NCI-H510A treated with DMSO at 0.1 percent for 48 hours (cell line): ENCODE results near the gene COX7A1.
"Not testable (repeated sequence)": the region's sequence is repeated elsewhere in the genome, so short reads cannot be mapped to it uniquely, and the experiment has no call there.

Experiments used
- DNase-seq: peaks from one replicate; lab custom pipeline; 2025; lab: John Stamatoyannopoulos, UW

COX7A1 gene

GRCh38 chr19:36152352-36153091 is at the start of gene COX7A1:
COX7A1 (minus strand) TSS chr19:36152447; CDS start chr19:36152407, 40 bp downstream.
- no peak for DNase-seq

DNA sequence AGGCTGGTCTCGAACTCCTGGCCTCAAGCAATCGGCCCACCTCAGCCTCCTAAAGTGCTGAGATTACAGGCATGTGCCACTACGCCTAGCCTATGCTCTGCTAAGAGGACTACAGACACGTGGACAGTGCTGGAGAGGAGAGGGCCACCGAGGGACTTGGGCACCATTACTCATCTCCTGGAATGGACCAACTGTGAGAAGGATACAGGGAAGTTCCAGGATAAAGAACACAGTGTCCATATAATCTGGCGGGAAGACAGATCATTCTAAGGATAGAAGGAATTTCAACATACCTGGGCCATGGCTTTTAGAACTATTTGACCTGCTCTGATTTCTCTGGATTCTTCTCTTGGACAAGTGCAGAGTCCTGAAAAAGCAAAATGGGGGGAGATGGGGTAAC is 49.4 kb upstream of the COX7A1 start:
- no peak for DNase-seq

- DNase-seq = no peak
Measured at GRCh38 chr19:36198119-36198518, 45.9 kb upstream of the COX7A1 start.

DNA sequence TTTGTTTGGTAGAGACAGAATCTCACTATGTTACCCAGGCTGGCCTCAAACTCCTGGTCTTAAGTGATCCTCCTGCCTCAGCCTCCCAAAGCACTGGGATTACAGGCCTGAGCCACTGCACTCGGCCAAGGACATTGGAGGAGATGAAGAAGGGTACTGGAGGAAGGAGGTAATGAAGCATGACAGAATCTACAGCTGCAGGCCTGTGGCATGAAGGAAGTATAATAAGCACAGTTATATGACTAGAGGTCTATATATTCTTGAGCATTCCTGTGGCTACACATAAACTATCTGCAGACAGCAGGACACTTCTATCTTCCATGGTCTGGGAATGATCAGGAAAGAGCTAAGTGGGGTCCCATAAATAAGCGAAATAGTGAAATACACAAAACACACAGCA is 44.0 kb upstream of the COX7A1 start:
- DNase-seq = no peak

GRCh38 chr19:36186722-36187121 is 34.5 kb upstream of the COX7A1 start:
- DNase-seq = not testable (repeated sequence)

DNA sequence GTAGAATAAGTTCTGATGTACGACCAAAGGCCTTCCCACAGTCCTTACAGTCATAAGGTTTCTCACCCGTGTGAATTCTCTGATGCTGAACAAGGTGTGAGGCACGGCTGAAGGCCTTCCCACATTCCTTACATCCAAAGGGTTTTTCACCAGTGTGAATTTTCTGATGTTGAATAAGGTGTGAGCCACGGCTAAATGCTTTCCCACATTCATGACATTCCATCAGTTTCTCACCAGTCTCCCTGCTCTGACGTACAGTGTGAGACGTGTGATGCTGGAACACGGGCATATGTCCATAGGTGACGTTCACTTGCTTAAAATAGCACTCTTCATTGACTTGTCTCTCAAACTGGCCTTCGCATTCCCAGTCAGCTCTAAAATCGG is 31.0 kb upstream of the COX7A1 start:
- no peak for DNase-seq

DNA sequence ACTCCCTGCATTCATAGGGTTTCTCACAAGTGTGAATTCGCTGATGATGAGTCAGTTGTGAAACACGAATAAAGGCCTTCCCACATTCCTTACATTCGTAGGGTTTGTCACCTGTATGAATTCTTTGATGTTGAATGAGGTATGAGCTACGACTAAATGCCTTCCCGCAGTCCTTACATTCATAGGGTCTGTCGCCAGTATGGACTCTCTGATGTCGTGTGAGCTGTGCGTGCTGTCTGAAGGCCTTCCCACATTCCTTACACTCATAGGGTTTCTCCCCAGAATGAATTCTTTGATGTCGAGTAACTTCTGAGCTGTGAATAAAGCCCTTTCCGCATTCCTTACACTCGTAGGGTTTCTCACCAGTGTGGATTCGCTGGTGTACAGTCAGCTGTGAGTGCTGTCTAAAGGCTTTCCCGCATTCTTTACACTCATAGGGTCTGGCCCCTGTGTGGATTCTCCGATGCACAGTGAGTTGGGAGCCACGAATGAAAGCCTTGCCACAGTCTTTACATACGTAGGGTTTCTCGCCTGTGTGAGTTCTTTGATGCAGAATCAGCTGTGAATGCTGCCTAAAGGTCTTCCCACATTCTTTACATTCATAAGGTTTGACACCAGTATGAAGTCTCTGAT is 30.5 kb upstream of the COX7A1 start:
- DNase-seq = no peak

DNA sequence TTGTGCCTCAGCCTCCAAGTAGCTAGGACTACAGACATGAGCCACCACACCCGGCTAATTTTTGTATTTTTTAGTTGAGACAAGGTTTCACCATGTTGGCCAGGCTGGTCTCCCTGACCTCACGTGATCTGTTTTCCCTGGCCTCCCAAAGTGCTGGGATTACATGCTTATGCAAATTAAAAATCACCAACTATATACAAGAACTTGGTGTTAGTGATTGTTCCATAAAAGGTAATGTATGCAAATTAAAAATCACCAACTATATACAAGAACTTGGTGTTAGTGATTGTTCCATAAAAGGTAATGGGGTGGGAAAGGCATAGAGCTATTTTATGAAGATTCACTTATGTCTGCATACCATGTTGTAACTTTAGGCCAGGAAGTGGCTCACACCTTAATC is 26.8 kb upstream of the COX7A1 start:
- DNase-seq = not testable (repeated sequence)

DNA sequence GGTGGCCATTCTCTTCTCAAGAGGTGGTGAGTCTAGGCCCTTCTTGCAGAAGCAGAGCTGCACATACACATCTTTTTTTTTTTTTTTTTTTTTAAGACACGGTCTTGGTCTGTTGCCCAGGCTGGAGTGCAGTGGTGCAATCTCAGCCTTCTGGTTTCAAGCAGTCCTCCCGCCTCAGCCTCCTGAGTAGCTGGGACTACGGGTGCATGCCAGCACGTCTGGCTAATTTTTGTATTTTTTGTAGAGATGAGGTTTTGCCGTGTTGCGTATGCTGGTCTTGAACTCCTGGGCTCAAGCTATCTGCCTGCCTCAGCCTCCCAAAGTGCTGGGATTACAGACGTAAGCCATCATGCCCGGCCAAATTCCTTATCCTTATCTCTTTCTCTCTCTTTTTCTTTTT is 21.6 kb upstream of the COX7A1 start:
- DNase-seq = not testable (repeated sequence)

DNA sequence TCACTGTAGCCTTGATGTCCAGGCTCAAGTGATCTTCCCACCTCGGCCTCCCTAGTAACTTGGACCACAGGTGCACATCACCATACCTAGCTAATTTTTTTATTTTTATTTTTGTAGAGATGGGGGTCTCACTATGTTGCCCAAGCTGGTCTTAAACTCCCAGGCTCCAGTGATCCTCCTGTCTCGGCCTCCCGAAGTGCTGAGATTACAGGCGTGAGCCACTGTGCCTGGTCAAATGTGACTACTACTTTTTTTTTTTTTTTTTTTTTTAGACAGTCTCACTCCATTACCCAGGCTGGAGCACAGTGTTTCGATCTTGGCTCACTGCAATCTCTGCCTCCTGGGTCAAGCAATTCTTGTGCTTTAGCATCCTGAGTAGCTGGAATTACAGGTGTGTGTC is 20.6 kb upstream of the COX7A1 start:
- no peak for DNase-seq

GRCh38 chr19:36169084-36169760 is 17.0 kb upstream of the COX7A1 start:
- DNase-seq = peak; percentile 4

DNA sequence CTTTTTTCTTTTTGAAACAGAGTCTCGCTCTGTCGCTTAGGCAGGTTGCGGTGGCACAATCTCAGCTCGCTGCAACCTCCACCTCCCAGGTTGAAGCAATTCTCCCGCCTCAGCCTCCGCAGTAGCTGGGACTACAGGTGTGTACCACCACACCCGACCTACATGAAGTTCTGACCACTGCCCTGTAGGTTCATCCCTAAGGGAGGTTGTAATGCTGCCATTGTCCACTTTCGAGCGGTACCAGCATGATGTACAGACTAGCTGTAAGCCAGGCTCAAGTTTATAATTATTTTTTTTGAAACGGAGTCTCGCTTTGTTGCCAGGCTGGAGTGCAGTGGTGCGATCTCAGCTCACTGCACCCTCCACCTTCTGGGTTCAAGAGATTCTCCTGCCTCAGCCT is 11.6 kb upstream of the COX7A1 start:
- no peak for DNase-seq

- no peak for DNase-seq
Measured at GRCh38 chr19:36160821-36161596, 8.8 kb upstream of the COX7A1 start.

DNA sequence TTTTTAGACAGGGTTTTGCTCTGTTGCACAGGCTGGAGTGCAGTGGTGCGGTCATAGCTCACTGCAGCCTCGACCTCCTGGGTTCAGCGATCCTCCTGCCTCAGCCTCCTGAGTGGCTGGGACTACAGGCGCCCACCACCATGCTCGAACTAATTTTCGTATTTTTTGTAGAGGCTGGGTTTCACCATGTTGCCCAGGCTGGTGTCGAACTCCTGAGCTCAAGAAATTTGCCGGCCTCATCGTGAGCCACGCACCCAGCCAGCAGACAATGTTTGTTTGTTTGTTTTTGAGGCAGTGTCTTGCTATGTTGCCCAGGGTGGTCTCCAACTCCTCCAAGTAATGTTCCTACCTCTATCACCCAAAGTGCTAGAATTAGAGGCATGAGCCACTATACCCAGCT is 879 bp upstream of the COX7A1 start:
- DNase-seq = no peak

DNA sequence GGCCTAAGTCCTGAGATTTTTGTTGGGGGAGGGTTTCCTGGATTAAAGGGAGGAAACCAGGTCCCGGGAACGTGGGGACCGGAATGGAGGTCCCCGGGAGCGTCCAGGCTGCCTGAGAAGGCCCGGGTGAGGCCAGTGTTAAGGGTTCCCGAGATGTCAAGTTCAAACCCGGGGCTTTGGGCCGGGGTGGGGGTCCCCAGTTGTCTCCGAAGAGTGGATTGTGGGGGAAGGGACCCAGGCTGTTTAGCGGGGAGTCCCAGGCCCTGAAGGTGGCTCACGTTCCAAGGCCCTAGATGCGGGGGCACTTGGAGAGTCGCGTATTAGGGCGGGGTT is 262 bp downstream of the COX7A1 start:
- DNase-seq = no peak

DNA sequence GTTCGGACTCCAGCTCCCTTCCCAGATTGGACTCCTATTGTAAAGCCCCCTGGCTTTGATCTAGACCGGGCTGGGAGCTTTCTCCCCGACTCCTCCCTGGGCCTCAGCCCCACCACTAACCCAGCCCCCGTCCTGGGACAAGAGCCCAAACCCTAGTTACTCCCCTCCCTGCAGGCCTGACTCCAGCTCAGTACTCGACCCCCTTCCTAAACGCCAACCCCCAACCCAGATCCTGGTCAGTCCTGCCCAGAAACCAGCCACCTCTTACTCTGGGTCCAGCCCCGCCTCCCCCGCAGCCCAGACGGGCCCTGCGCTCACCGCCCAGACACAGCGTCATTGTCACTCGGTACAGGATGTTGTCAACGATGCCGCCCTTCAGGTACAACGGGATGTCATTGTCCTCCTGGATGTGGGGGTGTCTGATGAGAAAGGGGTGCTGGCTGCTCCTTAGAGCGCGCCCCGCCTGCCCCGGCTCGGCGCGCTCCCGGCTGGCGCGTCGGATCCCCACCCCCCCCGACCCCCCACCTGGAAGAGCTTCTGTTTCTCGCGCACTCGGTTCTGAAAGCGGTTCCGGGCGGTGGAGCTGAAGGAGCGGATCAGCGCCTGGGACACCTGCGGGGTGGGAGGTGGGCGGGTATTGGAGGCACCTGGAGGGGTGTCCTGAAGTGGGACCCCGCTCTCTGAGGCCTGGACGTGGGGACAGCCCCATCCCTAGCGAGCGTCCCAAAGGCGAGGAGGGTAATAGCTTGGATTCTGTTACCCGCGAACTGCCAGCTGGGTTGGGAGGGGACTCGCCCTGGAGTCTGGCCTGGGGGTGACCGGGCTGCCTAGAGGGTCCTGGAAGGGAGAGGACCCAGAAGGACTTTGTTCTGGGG is 866 bp downstream of the COX7A1 start:
- no peak for DNase-seq

DNA sequence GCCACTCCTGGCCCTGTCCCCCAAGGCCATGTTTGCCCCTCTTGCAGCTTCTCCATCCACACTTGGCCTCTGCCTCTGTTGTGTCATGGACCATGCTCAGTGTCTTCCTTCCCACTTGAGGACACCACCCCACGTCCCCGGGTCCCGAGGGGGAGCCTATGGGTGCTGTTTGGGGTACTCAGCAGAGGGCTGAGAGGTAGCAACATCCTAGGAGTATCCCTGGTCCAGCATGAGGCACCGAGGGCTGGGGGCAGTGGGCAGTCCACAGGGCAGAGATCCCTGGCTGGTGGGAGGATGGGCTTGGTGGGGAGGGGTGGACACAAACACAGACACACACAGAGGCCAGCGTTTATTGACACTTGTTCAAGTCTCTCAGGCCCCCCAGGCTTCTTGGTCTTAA is 1.7 kb downstream of the COX7A1 start:
- DNase-seq = no peak

GRCh38 chr19:36149673-36150406 is 2.4 kb downstream of the COX7A1 start:
- DNase-seq = no peak

DNA sequence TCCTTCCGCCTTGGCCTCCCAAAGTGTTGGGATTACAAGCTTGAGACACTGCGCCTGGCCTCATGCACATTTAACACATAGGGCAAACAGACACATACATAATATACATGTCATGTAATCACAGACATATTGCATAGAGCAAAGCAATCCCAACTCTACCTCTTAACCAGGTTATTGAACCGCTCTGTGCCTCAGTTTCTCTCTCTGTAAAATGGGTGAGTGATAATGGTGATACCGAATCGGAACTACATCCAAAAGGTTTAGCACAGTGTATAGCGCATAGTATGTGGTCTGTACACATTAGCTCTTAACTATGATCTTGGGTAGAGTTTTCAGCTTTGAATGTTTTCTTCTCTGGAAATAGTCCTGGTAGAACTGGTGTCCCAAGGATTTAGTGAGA is 7.6 kb downstream of the COX7A1 start:
- DNase-seq = no peak

GRCh38 chr19:36142496-36142895 is 9.8 kb downstream of the COX7A1 start:
- no peak for DNase-seq

DNA sequence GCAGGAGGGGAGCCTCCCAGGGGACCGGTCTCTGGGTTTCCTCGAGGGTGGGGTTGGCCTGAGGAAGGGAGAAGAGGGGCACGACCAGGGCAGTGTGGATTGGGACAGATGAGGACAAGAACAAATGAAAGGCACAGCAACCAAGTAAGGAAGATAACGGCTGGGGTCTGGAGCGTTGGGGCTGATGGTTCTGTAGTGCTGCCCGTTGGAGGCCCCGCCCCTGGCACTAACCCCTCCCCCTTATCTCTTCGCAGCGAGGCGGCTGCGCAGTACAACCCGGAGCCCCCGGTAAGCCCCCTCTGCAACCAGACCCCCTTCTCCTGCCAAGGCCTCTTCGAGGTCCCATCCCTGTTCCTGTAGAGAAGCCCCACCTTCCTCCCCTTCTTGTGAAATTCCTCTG is 10.2 kb downstream of the COX7A1 start:
- no peak for DNase-seq
